GM03348 (cell line): ENCODE data around the gene ST6GALNAC5.

Experiments
- DNase-seq: peaks from one replicate; pipeline ENCODE4 v3.0.0; 2012; ENCODE audit warnings: low spot score

The ST6GALNAC5 gene

DNA sequence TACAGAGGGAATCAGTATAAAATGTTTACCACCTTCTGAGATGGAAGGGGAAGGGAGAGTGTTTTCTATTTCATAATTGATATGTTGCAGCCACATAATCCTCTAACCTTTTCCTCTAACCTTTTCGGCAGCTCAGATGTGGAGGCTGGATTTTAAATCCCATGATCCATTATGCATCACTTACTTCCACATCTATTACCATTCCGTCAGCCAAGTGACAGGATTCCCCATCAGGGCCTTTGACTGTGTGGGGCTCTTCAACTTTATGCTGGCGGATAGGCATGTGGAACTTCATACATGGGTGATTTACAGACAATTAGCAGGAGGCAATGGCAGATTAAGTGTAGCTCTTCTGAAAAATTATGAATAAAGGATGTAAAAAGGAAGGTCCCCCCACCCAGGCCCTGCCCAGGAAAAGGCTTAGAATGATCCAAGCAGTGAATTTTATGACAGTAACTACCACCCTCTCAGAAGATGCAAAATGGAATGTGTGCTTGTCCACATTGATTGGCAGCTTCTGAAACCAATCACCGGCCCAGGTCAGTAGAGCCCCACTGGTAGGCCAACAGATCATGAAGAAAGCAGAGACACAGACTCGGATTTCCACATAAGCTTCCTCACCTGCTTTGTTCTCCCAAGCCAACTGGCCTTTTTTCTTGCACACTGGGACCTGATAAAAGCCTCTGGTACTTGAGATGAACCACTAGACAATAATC is 147.0 kb downstream of the ST6GALNAC5 start:
- DNase-seq: peak; percentile 16

GRCh38 chr1:77015748-77016341 is 148.6 kb downstream of the ST6GALNAC5 start:
- no peak for DNase-seq

GRCh38 chr1:77016386-77016985 is 149.2 kb downstream of the ST6GALNAC5 start:
- no peak for DNase-seq

DNA sequence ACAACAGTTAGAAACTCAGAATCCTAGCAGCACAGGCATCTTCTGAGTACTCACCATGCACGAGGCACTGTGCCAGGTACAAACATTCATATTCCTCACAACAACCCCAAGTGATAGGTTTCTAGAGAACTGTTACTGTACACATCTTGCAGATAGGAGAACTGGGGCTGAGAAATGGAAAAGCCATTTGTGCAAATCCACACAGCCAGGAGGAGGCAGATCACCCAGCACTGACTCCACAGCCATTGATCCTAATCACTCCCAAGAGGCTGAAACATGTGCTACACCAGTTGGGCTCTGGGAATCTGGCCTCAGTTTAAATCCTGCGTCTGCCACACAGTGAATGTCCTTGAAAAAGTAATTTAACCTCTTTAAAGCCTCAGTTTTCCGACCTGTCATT is 151.0 kb downstream of the ST6GALNAC5 start:
- no peak for DNase-seq

- DNase-seq: no peak
These were observed 151.5 kb downstream of the ST6GALNAC5 start for GRCh38 chr1:77018761-77019160.

GRCh38 chr1:77021732-77022131 is 154.5 kb downstream of the ST6GALNAC5 start:
- no peak for DNase-seq

DNA sequence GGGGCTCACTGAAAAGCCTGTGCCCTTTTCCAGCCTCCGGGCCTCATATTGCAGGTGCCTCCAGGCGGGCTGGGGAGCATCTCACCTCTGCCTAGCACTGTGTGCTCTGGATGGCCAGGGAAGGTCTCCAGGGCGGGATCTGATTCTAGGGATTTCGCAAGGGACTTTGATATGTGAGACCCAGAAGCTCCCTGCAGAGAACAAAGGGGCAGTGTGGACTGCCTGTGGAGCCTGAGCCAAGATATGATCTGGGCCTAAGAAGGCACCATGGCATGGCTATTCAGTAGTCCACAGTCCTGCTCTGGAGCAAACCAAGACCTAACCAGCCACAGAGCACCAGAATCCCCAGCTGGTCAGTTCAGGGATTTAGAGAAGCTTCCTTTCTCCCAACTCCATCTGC is 157.2 kb downstream of the ST6GALNAC5 start:
- DNase-seq: no peak

DNA sequence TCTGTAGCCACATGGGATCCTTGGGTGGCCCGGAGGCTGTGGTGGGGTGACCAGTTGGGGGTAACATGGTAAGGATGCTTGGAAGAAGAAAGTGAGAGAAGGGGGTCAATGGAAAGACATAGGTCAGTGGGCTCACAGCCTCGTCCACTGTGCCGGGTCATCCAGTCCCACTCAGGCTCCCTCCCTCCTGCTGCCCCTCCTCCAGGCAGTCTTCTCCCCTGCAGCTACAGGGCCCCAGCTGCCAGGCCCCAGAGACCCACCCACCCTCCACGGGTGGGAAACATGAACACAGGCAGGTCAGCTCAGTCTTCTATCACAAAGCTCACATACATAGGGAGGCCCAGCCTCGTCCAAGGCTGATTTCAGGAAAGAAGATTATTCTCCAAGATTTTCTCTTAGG is 158.3 kb downstream of the ST6GALNAC5 start:
- no peak for DNase-seq

GRCh38 chr1:77026135-77026534 is 158.9 kb downstream of the ST6GALNAC5 start:
- DNase-seq: no peak

- no peak for DNase-seq
These were observed 159.4 kb downstream of the ST6GALNAC5 start for GRCh38 chr1:77026640-77027039.

DNA sequence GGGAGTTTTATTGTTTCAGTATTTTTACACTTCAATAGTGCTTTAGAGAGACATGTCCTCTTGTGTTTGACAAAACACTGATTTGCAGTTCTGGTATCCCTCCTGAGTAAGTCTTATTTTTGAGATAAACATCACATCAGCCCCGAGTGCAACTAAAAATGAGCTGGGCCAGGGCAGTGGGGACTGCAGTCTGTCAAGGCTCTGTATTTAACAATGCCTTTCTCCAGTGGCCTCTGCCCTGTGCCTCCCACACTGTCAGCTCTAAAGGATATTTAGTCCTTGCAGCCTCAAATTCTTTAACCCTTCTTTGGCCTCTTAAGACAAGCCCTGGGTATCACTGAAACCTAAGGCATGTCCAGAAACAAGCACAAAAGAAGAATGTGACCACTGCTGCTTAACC is 160.6 kb downstream of the ST6GALNAC5 start:
- DNase-seq: no peak

DNA sequence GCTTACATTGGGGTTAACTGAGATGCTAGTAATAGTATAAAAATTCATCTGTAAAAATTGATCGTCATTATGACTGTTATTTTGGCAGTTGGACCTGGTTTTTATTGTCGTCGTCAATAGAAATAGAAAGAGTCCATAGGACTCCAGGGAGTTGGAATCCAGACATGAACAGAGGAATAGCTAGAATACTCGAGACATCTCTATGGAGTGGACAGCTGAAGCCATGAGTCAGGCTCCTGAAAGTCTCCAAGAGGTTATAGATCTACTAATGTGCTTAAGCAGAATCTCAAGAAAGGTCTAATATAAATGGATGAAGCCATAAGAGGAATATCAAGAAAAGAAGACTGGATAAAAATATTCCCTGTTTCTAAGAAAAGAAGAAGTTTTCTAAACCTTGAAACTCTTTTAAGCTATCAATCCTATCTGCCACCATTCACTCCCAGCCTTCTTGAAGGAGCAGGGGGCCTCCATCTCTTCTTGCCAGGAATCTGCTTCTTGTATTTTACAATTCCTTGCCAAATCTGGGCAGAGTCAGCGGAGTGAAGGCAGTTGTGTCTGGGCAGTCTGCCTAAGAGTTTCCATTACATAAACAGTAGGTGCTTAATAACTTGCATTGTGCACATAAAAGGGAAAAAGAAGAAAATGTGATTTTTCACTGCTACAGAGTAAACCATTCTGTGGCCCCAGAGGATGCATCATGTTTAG is 163.3 kb downstream of the ST6GALNAC5 start:
- DNase-seq: no peak

GRCh38 chr1:77031106-77031662 is 163.9 kb downstream of the ST6GALNAC5 start:
- peak; percentile 44 for DNase-seq

- DNase-seq: no peak
These were observed 169.3 kb downstream of the ST6GALNAC5 start for GRCh38 chr1:77036560-77036959.

DNA sequence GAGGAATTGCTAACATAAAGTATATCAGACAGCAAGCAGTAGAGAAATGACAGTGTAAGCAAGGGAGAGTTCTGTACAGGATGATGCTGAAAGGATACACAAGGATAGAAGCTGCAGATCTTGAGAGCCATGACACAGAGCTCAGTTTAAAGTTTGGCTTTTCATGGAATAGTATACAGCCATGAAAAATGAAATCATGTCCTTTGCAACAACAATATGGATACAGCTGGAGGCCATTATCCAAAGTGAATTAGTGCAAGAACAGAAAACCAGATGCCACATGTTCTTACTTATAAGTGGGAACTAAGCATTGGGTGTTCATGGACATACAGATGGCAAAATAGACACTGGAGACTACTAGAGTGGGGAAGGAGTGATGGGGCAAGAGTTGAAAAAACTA is 169.8 kb downstream of the ST6GALNAC5 start:
- DNase-seq: no peak

- no peak for DNase-seq
These were observed 170.7 kb downstream of the ST6GALNAC5 start for GRCh38 chr1:77038000-77038399.

DNA sequence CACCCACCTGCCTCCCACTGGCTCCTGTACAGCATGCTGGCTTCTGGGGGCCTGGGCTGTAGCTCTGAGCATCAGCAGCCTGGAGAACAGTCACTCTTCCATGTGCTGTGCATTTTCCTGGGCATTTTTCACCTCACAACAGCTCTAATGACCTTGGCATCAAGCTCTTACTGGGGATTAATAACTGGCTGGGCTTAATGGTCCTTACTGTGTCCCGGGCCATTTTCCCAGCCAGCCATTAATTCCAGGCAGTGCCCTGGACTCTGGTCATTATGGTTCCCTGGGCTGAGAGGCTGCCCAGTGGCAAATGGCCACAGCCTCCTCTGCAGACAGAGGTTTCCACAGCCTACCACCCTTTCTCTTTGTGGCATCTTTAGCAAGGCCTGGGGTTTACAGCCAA is 171.8 kb downstream of the ST6GALNAC5 start:
- DNase-seq: no peak

DNA sequence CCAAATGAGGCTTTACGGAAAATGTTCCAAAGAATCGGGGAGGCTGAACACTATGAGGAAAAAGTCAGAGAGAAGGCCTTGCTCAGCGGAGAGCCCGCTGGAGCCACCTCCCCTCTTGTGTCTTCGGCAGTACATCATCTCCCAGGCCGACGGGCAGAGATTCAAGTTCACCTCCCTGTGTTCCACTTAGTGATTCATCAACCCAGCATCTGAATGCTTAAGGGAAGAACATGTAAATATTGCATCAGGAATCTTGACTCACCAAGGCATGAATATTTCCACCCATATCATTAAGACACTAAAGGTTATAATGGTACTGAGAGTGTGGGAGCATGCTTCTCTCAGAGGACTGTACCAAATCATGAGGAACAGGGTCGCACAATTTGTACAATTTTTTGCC is 172.5 kb downstream of the ST6GALNAC5 start:
- peak; percentile 90 for DNase-seq

DNA sequence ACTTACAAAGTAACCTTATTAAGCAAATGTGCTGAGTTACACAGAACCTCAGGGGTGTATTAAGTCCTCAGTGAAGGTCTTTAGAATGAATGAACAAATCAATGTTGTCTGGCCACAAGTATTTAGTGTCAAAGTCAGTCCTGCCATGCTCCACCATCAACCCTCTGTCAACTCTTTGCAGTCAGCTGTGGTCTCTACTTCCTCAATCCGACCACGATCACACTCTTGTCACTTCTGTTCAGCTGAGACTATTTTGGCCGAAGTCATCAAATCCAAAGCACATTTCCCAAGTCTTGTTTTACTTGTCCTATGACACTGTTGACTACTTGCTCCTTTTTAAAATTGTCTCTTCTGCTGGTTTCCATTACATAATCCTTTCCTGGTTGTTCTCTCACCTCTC is 173.5 kb downstream of the ST6GALNAC5 start:
- DNase-seq: no peak

DNA sequence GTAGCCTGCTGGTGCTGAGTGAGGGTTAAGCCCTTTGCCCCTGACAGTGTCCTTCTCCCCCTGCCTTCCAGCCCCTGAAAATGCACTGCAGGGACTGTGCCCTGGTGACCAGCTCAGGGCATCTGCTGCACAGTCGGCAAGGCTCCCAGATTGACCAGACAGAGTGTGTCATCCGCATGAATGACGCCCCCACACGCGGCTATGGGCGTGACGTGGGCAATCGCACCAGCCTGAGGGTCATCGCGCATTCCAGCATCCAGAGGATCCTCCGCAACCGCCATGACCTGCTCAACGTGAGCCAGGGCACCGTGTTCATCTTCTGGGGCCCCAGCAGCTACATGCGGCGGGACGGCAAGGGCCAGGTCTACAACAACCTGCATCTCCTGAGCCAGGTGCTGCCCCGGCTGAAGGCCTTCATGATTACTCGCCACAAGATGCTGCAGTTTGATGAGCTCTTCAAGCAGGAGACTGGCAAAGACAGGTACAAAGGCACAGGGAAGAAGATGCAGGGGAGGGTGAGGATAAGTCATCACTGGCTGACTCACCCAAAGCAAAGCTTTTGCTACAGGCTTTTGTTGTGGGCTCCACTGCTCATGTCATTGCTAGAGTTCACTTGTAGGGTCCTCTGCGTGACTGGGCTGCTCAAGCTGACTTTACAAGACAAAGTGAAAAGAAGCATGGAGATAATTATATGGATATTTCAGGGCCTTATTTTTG is 177.0 kb downstream of the ST6GALNAC5 start:
- DNase-seq: no peak

DNA sequence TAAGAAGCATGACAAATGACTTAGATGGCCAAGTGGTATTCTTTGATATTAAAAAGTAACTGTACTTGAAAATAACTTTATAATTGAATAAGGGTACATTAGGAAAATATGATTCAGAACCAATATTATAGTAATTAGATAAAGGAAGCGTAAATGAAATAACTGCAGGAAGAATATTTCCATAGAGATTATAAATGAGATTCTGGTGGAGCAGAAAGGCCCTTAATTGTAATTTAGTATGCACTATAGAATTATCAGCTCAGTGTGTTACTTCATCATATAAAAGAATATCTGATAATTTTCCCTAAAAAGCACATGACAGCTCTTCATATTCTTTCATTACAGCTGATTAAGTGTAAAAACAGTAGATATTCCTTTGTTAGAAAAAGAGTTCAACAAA is 180.3 kb downstream of the ST6GALNAC5 start:
- no peak for DNase-seq
